WTC11 (cell line): ENCODE data around the gene EIF4G3. TPM values are rescaled to one million over a fixed set of nuclear protein-coding genes. Genes with fewer than 3 reads are reported as not detected.

Experiments
- ATAC-seq: fragments of 200-7000 bp; cut with Tn5 transposase; 2 replicates; pipeline ENCODE4 v1.10.0; 2021; ENCODE audit warnings: mild to moderate bottlenecking, moderate library complexity
- CTCF ChIA-PET: fragments of 300-600 bp; sonication (Branson Sonifier 250); formaldehyde crosslinking; loops from one replicate; lab custom pipeline; 2021; ENCODE audit warnings: antibody characterized with exemption; lab: Charles Lee
- POLR2A ChIA-PET: fragments of 350-600 bp; sonication (Branson Sonifier 250); formaldehyde crosslinking; loops from one replicate; lab custom pipeline; 2021; ENCODE audit warnings: antibody characterized with exemption; lab: Charles Lee
- DNase-seq: peaks from one replicate; pipeline ENCODE4 v3.0.0; 2021; ENCODE audit warnings: low spot score
- H3K27ac Mint-ChIP-seq: 2 replicates; pipeline ENCODE4 v1.8.0; 2021; ENCODE audit warnings: mixed read lengths
- H3K27me3 Mint-ChIP-seq: 2 replicates; pipeline ENCODE4 v1.8.0; 2021; ENCODE audit warnings: low read depth, mild to moderate bottlenecking, moderate library complexity, mixed read lengths
- H3K36me3 Mint-ChIP-seq: 2 replicates; pipeline ENCODE4 v1.8.0; 2021; ENCODE audit warnings: mixed read lengths
- H3K4me1 Mint-ChIP-seq: 2 replicates; pipeline ENCODE4 v1.8.0; 2022; ENCODE audit warnings: mixed read lengths
- H3K4me3 Mint-ChIP-seq: 2 replicates; pipeline ENCODE4 v1.8.0; 2021; ENCODE audit warnings: mild to moderate bottlenecking, moderate library complexity, mixed read lengths
- H3K9me3 Mint-ChIP-seq: 2 replicates; pipeline ENCODE4 v1.8.0; 2021; ENCODE audit warnings: mixed read lengths
- ATF1 ChIP-seq: sonication (generic); formaldehyde crosslinking; IDR thresholded peaks from 2 replicates; pipeline ENCODE4 v1.8.1; 2023; ENCODE audit warnings: mild to moderate bottlenecking, moderate library complexity, missing genetic modification reagents
- EMX1 ChIP-seq: fragments of 250-450 bp; sonication (Bioruptor Pico); IDR thresholded peaks from 2 replicates; pipeline ENCODE4 v1.8.0; 2021; ENCODE audit warnings: mild to moderate bottlenecking
- IRF2 ChIP-seq: sonication (generic); formaldehyde crosslinking; IDR thresholded peaks from 2 replicates; pipeline ENCODE4 v1.8.0; 2022; ENCODE audit warnings: low read depth, missing genetic modification reagents, borderline replicate concordance
- JAZF1 ChIP-seq: fragments of 250-450 bp; sonication (Bioruptor Pico); IDR thresholded peaks from 2 replicates; pipeline ENCODE4 v1.9.0; 2021; ENCODE audit warnings: moderate library complexity, mild to moderate bottlenecking, inconsistent platforms
- MXD4 ChIP-seq: fragments of 250-450 bp; sonication (Bioruptor Pico); IDR thresholded peaks from 2 replicates; pipeline ENCODE4 v1.8.0; 2021; ENCODE audit warnings: mild to moderate bottlenecking, moderate library complexity, borderline replicate concordance
- NR1H2 ChIP-seq: sonication (generic); formaldehyde crosslinking; IDR thresholded peaks from 2 replicates; pipeline ENCODE4 v1.9.0; 2021; ENCODE audit warnings: mild to moderate bottlenecking, moderate library complexity, missing genetic modification reagents
- RORB ChIP-seq: fragments of 250-450 bp; sonication (Bioruptor Pico); IDR thresholded peaks from 2 replicates; pipeline ENCODE4 v1.9.0; 2021; ENCODE audit warnings: mild to moderate bottlenecking
- SMAD3 ChIP-seq: sonication (generic); formaldehyde crosslinking; IDR thresholded peaks from 2 replicates; pipeline ENCODE4 v1.8.0; 2022; ENCODE audit warnings: missing genetic modification reagents, mild to moderate bottlenecking, borderline replicate concordance
- SMAD4 ChIP-seq: sonication (generic); formaldehyde crosslinking; IDR thresholded peaks from 2 replicates; pipeline ENCODE4 v1.8.0; 2022; ENCODE audit warnings: mild to moderate bottlenecking, missing genetic modification reagents
- TCF7 ChIP-seq: sonication (generic); formaldehyde crosslinking; IDR thresholded peaks from 2 replicates; pipeline ENCODE4 v1.8.0; 2022; ENCODE audit warnings: mild to moderate bottlenecking, low read depth, missing genetic modification reagents, moderate library complexity
- TEAD1 ChIP-seq: sonication (generic); formaldehyde crosslinking; IDR thresholded peaks from 2 replicates; pipeline ENCODE4 v1.8.0; 2022; ENCODE audit warnings: mild to moderate bottlenecking, missing genetic modification reagents
- ZNF232 ChIP-seq: sonication (generic); formaldehyde crosslinking; IDR thresholded peaks from 2 replicates; pipeline ENCODE4 v1.8.0; 2022; ENCODE audit warnings: mild to moderate bottlenecking, missing genetic modification reagents
- ZNF671 ChIP-seq: fragments of 250-450 bp; sonication (Bioruptor Pico); IDR thresholded peaks from 2 replicates; pipeline ENCODE4 v1.8.0; 2021; ENCODE audit warnings: mild to moderate bottlenecking
- total RNA-seq: library from RNA; stranded (reverse); gene quantifications from 3 replicates; pipeline ENCODE4 v1.2.3, GENCODE V29; 2021
- TF ChIP-seq, protein P1 (sequence below): sonication (generic); formaldehyde crosslinking; IDR thresholded peaks from 2 replicates; pipeline ENCODE4 v1.8.0; 2022; ENCODE audit warnings: mild to moderate bottlenecking, missing genetic modification reagents
- TF ChIP-seq, protein P2 (sequence below): fragments of 250-450 bp; sonication (Bioruptor Pico); IDR thresholded peaks from 2 replicates; pipeline ENCODE4 v1.8.0; 2021; ENCODE audit warnings: mild to moderate bottlenecking
- TF ChIP-seq, protein P3 (sequence below): sonication (generic); formaldehyde crosslinking; IDR thresholded peaks from 2 replicates; pipeline ENCODE4 v1.8.1; 2022; ENCODE audit warnings: low read depth, mild to moderate bottlenecking, moderate library complexity, missing genetic modification reagents, borderline replicate concordance
- TF ChIP-seq, protein P4 (sequence below): sonication (generic); formaldehyde crosslinking; IDR thresholded peaks from 2 replicates; pipeline ENCODE4 v1.8.1; 2023; ENCODE audit warnings: mild to moderate bottlenecking, missing genetic modification reagents
- TF ChIP-seq, protein P5 (sequence below): sonication (generic); formaldehyde crosslinking; IDR thresholded peaks from 2 replicates; pipeline ENCODE4 v1.8.0; 2022; ENCODE audit warnings: mild to moderate bottlenecking, missing genetic modification reagents
- TF ChIP-seq, protein P6 (sequence below): sonication (generic); formaldehyde crosslinking; IDR thresholded peaks from 2 replicates; pipeline ENCODE4 v1.8.0; 2022; ENCODE audit warnings: mild to moderate bottlenecking, missing genetic modification reagents
- TF ChIP-seq, protein P7 (sequence below): sonication (generic); formaldehyde crosslinking; IDR thresholded peaks from 2 replicates; pipeline ENCODE4 v1.8.1; 2023; ENCODE audit warnings: mild to moderate bottlenecking, moderate library complexity, missing genetic modification reagents
- TF ChIP-seq, protein P8 (sequence below): fragments of 250-450 bp; sonication (Bioruptor Pico); IDR thresholded peaks from 2 replicates; pipeline ENCODE4 v1.9.0; 2021; ENCODE audit warnings: mild to moderate bottlenecking
- TF ChIP-seq, protein P9 (sequence below): sonication (generic); formaldehyde crosslinking; IDR thresholded peaks from 2 replicates; pipeline ENCODE4 v1.8.1; 2022; ENCODE audit warnings: low read depth, missing genetic modification reagents, borderline replicate concordance

Gene EIF4G3
- total RNA-seq, 1 experiment from 2014 or later = 77.7 TPM

DNA sequence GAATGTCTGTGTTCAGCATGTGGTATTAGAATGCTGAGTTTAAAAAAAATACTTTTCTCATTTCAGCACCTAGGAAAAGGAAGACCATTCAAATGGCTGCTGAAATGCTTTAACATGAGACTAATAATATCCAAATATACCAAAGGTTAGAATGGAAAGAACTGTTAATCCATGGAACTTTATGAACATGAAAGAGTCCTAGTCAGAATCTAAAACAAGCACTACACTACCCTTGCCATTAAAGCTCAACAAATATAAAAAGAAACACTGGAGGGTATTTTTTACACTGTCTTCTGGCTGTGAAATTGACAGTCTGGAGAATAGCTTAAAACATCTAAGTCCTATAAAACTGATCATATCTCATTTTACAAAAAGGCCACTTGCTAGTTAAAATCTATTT is 276.6 kb downstream of the EIF4G3 start (continued):
- TF ChIP-seq, protein P1, sequence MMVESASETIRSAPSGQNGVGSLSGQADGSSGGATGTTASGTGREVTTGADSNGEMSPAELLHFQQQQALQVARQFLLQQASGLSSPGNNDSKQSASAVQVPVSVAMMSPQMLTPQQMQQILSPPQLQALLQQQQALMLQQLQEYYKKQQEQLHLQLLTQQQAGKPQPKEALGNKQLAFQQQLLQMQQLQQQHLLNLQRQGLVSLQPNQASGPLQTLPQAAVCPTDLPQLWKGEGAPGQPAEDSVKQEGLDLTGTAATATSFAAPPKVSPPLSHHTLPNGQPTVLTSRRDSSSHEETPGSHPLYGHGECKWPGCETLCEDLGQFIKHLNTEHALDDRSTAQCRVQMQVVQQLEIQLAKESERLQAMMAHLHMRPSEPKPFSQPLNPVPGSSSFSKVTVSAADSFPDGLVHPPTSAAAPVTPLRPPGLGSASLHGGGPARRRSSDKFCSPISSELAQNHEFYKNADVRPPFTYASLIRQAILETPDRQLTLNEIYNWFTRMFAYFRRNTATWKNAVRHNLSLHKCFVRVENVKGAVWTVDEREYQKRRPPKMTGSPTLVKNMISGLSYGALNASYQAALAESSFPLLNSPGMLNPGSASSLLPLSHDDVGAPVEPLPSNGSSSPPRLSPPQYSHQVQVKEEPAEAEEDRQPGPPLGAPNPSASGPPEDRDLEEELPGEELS = no peak
- TF ChIP-seq, protein P2, sequence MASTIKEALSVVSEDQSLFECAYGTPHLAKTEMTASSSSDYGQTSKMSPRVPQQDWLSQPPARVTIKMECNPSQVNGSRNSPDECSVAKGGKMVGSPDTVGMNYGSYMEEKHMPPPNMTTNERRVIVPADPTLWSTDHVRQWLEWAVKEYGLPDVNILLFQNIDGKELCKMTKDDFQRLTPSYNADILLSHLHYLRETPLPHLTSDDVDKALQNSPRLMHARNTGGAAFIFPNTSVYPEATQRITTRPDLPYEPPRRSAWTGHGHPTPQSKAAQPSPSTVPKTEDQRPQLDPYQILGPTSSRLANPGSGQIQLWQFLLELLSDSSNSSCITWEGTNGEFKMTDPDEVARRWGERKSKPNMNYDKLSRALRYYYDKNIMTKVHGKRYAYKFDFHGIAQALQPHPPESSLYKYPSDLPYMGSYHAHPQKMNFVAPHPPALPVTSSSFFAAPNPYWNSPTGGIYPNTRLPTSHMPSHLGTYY (CRISPR knock-in tag) = no peak
- TF ChIP-seq, protein P3, sequence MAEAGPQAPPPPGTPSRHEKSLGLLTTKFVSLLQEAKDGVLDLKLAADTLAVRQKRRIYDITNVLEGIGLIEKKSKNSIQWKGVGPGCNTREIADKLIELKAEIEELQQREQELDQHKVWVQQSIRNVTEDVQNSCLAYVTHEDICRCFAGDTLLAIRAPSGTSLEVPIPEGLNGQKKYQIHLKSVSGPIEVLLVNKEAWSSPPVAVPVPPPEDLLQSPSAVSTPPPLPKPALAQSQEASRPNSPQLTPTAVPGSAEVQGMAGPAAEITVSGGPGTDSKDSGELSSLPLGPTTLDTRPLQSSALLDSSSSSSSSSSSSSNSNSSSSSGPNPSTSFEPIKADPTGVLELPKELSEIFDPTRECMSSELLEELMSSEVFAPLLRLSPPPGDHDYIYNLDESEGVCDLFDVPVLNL (CRISPR knock-in tag) = no peak
- TF ChIP-seq, protein P4, sequence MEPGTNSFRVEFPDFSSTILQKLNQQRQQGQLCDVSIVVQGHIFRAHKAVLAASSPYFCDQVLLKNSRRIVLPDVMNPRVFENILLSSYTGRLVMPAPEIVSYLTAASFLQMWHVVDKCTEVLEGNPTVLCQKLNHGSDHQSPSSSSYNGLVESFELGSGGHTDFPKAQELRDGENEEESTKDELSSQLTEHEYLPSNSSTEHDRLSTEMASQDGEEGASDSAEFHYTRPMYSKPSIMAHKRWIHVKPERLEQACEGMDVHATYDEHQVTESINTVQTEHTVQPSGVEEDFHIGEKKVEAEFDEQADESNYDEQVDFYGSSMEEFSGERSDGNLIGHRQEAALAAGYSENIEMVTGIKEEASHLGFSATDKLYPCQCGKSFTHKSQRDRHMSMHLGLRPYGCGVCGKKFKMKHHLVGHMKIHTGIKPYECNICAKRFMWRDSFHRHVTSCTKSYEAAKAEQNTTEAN (CRISPR knock-in tag) = no peak
- TF ChIP-seq, protein P5, sequence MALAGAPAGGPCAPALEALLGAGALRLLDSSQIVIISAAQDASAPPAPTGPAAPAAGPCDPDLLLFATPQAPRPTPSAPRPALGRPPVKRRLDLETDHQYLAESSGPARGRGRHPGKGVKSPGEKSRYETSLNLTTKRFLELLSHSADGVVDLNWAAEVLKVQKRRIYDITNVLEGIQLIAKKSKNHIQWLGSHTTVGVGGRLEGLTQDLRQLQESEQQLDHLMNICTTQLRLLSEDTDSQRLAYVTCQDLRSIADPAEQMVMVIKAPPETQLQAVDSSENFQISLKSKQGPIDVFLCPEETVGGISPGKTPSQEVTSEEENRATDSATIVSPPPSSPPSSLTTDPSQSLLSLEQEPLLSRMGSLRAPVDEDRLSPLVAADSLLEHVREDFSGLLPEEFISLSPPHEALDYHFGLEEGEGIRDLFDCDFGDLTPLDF (CRISPR knock-in tag) = no peak

DNA sequence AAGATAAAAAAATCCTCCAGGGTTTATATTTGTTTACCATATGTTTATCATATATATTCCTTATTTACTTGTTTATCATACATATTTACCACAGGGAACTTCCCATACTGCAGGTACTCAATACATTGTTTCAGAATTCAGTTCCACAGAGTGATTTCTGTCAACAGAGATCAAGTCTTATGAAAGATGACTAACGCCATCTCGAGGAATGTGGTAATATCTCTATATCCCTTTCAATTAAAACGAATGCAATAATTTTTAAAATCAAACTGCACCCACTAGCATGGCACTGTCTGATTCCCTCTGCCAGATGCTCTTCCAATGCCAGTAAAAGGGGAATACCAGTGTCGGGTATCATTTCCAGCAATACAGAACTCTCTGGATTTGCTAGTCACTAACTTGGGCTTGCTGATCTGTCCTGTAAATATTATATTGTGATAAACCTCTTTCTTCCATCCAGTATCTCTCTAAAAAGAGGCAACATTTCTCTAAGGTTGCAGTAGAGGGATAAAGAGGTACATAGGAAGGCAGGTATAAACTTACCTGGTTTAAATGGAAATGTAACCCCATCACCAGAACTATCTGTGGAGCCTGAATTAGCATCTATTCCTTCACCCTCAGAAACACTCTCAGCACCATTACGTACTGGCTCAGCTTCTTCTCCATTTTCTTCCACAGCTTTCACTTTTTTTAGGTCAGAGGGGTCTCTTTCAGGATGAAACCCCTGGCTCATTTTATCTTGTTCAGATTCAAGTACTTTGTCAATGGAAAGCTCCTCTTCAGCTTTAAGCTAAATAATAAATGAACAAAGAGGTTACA is 277.3 kb downstream of the EIF4G3 start:
- Mint-ChIP-seq H3K4me3 (no peak overlapping the region), H3K27ac (no peak overlapping the region), H3K36me3 (peaks cover 18% of the 10 kb centered on the region), H3K4me1 (no peaks in the 10 kb centered on the region), H3K27me3 (no peaks in the 10 kb centered on the region), H3K9me3 (no peaks in the 10 kb centered on the region)
- CTCF ChIA-PET = no interaction called here
- ATAC-seq (no peak), DNase-seq (no peak)
- POLR2A ChIA-PET = no interaction called here
- TF ChIP-seq TEAD1 (CRISPR knock-in tag) (no peak), EMX1 (CRISPR knock-in tag) (no peak), SMAD4 (CRISPR knock-in tag) (no peak), ATF1 (CRISPR knock-in tag) (no peak), ZNF232 (CRISPR knock-in tag) (no peak), NR1H2 (CRISPR knock-in tag) (no peak), ZNF671 (CRISPR knock-in tag) (no peak), IRF2 (no peak), RORB (CRISPR knock-in tag) (no peak), MXD4 (CRISPR knock-in tag) (no peak), JAZF1 (CRISPR knock-in tag) (no peak), TCF7 (CRISPR knock-in tag) (no peak), SMAD3 (no peak)
- TF ChIP-seq, protein P6, sequence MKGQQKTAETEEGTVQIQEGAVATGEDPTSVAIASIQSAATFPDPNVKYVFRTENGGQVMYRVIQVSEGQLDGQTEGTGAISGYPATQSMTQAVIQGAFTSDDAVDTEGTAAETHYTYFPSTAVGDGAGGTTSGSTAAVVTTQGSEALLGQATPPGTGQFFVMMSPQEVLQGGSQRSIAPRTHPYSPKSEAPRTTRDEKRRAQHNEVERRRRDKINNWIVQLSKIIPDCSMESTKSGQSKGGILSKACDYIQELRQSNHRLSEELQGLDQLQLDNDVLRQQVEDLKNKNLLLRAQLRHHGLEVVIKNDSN (CRISPR knock-in tag) = no peak
- TF ChIP-seq, protein P7, sequence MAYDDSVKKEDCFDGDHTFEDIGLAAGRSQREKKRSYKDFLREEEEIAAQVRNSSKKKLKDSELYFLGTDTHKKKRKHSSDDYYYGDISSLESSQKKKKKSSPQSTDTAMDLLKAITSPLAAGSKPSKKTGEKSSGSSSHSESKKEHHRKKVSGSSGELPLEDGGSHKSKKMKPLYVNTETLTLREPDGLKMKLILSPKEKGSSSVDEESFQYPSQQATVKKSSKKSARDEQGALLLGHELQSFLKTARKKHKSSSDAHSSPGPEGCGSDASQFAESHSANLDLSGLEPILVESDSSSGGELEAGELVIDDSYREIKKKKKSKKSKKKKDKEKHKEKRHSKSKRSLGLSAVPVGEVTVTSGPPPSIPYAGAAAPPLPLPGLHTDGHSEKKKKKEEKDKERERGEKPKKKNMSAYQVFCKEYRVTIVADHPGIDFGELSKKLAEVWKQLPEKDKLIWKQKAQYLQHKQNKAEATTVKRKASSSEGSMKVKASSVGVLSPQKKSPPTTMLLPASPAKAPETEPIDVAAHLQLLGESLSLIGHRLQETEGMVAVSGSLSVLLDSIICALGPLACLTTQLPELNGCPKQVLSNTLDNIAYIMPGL (CRISPR knock-in tag) = no peak
- TF ChIP-seq, protein P8, sequence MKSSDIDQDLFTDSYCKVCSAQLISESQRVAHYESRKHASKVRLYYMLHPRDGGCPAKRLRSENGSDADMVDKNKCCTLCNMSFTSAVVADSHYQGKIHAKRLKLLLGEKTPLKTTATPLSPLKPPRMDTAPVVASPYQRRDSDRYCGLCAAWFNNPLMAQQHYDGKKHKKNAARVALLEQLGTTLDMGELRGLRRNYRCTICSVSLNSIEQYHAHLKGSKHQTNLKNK (CRISPR knock-in tag) = no peak
- TF ChIP-seq, protein P9, sequence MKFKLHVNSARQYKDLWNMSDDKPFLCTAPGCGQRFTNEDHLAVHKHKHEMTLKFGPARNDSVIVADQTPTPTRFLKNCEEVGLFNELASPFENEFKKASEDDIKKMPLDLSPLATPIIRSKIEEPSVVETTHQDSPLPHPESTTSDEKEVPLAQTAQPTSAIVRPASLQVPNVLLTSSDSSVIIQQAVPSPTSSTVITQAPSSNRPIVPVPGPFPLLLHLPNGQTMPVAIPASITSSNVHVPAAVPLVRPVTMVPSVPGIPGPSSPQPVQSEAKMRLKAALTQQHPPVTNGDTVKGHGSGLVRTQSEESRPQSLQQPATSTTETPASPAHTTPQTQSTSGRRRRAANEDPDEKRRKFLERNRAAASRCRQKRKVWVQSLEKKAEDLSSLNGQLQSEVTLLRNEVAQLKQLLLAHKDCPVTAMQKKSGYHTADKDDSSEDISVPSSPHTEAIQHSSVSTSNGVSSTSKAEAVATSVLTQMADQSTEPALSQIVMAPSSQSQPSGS = no peak
